Brain microvascular endothelial cell (primary cell): ENCODE results near the gene MOV10L1.

Experiments
- DNase-seq: peaks from one replicate; pipeline ENCODE4 v3.0.0-alpha.2; 2020
- H3K27ac ChIP-seq: fragments of 250-450 bp; sonication (Bioruptor Pico); 2 replicates; pipeline ENCODE4 v1.5.1; 2020; ENCODE audit warnings: mild to moderate bottlenecking, moderate library complexity
- H3K27me3 ChIP-seq: fragments of 250-450 bp; sonication (Bioruptor Pico); replicated peaks from 2 replicates; pipeline ENCODE4 v1.5.1; 2020; ENCODE audit warnings: mild to moderate bottlenecking
- H3K36me3 ChIP-seq: fragments of 250-450 bp; sonication (Bioruptor Pico); replicated peaks from 2 replicates; pipeline ENCODE4 v1.5.1; 2020; ENCODE audit warnings: mild to moderate bottlenecking
- H3K4me3 ChIP-seq: 2 replicates; pipeline ENCODE4 v1.5.1; 2011; ENCODE audit warnings: low read depth, mild to moderate bottlenecking, control low read depth, low read length, moderate library complexity
- in situ Hi-C: cut with HindIII; loops from 2 replicates; pipeline ENCODE4 v1.10.0; 2017; ENCODE audit warnings: low sequenced_read_pairs, low pct_ligation_motif_present
- TF ChIP-seq, protein P1 (sequence below): IDR thresholded peaks from 2 replicates; pipeline ENCODE4 v1.5.1; 2011; ENCODE audit warnings: low read depth, mild to moderate bottlenecking, moderate library complexity, low read length, control low read depth, inconsistent platforms; ENCODE audit errors: missing control alignments

Gene MOV10L1

DNA sequence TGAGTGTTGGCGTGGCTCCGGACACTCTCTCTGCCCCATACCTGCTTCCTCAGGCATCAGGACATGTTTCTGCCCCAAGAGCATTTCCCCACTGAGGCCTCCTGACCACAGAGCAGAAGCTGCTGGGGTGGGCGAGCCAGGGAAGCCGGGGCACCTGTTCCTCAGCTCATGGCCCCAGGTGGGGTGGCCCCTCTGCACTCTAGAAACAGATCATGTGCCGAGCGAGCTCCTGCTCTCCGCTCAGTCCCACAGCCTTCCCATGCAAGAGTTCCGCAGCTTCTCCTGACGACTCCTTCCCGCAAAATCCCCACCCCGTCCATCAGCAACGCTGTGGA lies 58.3 kb downstream of the MOV10L1 start:
- no peak for DNase-seq
- H3K27me3 ChIP-seq, result no peaks in the 10 kb centered on the region
- H3K27ac ChIP-seq, result no peak overlapping the region
- in situ Hi-C loops, result no loop called here
- TF ChIP-seq, protein P1, sequence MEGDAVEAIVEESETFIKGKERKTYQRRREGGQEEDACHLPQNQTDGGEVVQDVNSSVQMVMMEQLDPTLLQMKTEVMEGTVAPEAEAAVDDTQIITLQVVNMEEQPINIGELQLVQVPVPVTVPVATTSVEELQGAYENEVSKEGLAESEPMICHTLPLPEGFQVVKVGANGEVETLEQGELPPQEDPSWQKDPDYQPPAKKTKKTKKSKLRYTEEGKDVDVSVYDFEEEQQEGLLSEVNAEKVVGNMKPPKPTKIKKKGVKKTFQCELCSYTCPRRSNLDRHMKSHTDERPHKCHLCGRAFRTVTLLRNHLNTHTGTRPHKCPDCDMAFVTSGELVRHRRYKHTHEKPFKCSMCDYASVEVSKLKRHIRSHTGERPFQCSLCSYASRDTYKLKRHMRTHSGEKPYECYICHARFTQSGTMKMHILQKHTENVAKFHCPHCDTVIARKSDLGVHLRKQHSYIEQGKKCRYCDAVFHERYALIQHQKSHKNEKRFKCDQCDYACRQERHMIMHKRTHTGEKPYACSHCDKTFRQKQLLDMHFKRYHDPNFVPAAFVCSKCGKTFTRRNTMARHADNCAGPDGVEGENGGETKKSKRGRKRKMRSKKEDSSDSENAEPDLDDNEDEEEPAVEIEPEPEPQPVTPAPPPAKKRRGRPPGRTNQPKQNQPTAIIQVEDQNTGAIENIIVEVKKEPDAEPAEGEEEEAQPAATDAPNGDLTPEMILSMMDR, result no peak
- H3K36me3 ChIP-seq, result no peaks in the 10 kb centered on the region
- H3K4me3 ChIP-seq, result no peak overlapping the region

DNA sequence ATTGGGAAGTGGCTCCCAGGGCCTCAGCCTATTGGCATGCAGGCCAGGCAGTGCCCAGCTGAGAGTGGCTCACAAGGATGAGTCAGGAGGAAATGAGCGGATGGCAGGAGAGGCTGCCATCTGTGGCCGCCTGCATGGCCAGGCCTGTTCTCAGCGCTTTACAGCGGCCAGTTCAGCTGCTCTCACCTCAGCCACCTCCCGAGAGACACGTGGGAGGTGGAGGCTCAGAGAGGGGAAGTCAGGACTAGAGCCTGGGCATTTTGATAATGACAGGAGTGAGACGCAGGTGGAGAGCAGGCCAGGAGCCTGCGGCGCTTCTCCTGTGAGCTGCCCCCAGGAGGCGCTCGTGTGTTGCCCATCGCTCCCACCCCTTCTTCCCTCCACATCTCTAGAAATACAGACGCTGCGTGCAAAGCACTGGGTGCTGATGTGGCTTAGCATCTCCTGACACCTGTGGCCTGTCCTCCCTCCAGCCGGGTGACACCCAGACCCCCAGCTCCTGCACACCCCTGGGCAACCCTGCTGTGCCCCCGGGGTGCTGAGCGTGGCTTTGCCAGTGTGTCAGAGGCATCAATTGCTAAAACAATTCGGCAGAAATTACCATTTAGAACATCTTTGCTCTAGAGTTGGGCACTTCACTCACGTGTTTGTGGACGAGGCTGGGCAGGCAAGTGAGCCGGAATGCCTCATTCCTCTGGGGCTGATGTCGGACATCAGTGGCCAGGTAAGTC lies 59.4 kb downstream of the MOV10L1 start:
- in situ Hi-C loops, result no loop called here
- TF ChIP-seq, protein P1, result peak; percentile 90
- H3K36me3 ChIP-seq, result no peaks in the 10 kb centered on the region

DNA sequence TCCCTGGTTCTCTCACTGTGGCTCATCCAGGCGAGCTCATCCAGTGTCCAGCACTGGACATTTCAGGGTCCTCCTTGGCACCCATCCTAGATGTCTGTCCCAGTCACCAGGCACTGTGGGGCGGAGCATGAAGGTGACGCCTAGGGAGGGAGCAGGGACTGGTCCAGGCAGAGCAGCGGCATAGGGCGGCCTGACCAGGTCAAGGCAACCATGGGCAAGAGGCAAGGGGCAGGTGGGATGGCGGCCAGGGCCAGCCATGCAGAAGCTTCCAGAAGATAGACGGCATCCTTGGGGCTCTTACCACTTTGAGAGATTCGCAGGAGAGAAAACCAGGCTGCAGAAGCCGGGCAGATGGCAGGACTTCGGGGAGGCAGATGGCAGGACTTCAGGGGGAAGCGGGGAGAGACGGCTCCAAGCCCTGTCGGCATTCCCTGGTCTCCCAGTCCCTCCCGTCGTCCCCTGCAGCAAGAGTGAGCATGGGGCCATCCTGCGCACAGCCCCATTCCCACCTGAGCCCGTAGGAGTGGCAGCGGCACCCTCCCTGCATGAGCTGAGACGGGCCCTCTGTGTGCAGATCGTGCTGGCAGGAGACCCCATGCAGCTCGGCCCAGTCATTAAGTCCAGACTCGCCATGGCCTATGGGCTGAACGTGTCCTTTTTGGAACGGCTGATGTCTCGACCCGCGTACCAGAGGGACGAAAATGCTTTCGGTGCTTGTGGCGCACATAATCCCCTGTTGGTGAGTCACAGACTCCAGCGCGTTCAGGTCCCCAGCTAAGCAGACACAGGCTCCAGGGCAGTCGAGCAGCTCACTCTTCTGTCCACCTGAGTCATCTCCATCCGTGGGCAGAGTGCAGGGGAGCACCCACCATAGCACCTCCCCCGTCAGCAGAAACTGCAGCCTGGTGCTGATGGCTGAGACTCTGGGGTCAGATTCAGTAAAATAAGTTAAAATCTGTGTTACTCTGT lies 60.6 kb downstream of the MOV10L1 start:
- TF ChIP-seq, protein P1, result no peak
- no peak overlapping the region for H3K27ac ChIP-seq
- no peaks in the 10 kb centered on the region for H3K36me3 ChIP-seq
- in situ Hi-C loops, result no loop called here
- H3K4me3 ChIP-seq, result no peak overlapping the region
- no peak for DNase-seq
- H3K27me3 ChIP-seq, result no peaks in the 10 kb centered on the region

More for the DNA sequence above, 59.4 kb downstream of the MOV10L1 start:
- H3K4me3 ChIP-seq, result no peak overlapping the region
- DNase-seq, result peak; percentile 33
- H3K27ac ChIP-seq, result no peak overlapping the region
- no peaks in the 10 kb centered on the region for H3K27me3 ChIP-seq

DNA sequence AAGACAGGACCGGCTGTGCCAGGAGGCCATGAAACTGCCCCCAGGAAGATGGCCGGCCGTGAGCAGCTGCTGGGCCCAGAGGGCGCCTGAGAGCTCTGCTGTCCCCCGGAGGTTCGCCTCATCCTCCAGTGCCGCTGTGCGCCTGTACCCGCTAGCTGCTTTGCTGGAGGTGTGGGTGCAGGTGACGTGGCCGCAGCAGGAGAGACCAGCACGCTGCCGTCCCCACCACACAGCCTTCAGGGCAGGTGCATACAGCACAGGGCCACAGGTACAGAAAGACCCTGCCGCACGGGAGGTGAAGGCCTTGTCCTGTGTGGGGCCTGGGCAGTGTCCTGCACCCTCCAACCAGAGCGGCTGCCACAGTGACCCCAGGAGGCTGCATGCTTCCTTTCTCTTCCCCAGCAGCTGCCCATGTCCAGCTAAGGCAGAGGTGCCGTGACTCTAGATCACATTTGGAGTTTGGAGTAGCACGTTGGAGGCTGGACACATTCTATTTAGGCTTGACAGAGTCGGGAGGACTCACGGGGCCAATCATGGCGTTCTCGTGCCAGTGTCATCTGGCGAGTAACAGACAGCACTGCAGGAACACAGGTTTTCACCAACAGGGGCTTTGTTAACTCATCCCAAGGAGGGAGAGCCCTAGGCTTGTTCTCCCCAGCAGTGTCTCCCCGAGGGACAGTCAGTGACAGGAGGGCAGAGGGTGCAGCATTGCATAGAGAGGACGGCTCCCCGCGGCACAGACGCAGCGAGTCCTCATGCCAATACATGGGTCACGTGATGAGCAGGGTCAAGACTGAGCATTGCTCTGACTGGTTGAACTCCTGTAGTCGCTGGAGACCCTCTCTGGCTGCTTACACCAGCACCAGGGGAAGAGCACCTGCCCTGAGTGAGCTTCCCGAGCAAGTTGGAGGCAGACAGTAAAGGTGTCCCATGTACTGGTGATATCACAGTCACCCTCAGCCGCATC lies 62.0 kb downstream of the MOV10L1 start:
- no peaks in the 10 kb centered on the region for H3K27me3 ChIP-seq

More for the DNA sequence above, 62.0 kb downstream of the MOV10L1 start:
- TF ChIP-seq, protein P1, result no peak
- Histone ChIP-seq H3K36me3 (no peaks in the 10 kb centered on the region), H3K27ac (no peak overlapping the region), H3K4me3 (no peak overlapping the region)
- in situ Hi-C loops, result no loop called here
- DNase-seq, result no peak
